ENCODE results near the gene PLK1.

Gene PLK1

GRCh38 chr16:23694265-23694643 lies 15.6 kb downstream of the PLK1 start:
- no peak for TF ChIP-seq CTCF (IDR thresholded peaks at IDR 0.05; ENCODE audit: extremely low read depth, missing control alignments)
- no peak for DNase-seq (ENCODE audit: low spot score)

GRCh38 chr16:23694644-23695373 lies 16.1 kb downstream of the PLK1 start:
- no peak for TF ChIP-seq CTCF (IDR thresholded peaks at IDR 0.05; ENCODE audit: extremely low read depth, missing control alignments)
- DNase-seq (ENCODE audit: low spot score) = no peak

- DNase-seq (ENCODE audit: low spot score) = no peak
- no peak for TF ChIP-seq CTCF (IDR thresholded peaks at IDR 0.05; ENCODE audit: extremely low read depth, missing control alignments)
These were observed 17.1 kb downstream of the PLK1 start for GRCh38 chr16:23695756-23696155.

GRCh38 chr16:23699100-23699499 lies 20.4 kb downstream of the PLK1 start:
- TF ChIP-seq CTCF (IDR thresholded peaks at IDR 0.05; ENCODE audit: extremely low read depth, missing control alignments) = no peak
- DNase-seq (ENCODE audit: low spot score) = peak; percentile 45

- no peak for TF ChIP-seq CTCF (IDR thresholded peaks at IDR 0.05; ENCODE audit: extremely low read depth, missing control alignments)
- DNase-seq (ENCODE audit: low spot score) = no peak
These were observed 21.4 kb downstream of the PLK1 start for GRCh38 chr16:23700093-23700492.

- no peak for DNase-seq (ENCODE audit: low spot score)
- TF ChIP-seq CTCF (IDR thresholded peaks at IDR 0.05; ENCODE audit: extremely low read depth, missing control alignments) = no peak
These were observed 21.8 kb downstream of the PLK1 start for GRCh38 chr16:23700509-23700908.

- no peak for DNase-seq (ENCODE audit: low spot score)
- no peak for TF ChIP-seq CTCF (IDR thresholded peaks at IDR 0.05; ENCODE audit: extremely low read depth, missing control alignments)
These were observed 22.4 kb downstream of the PLK1 start for GRCh38 chr16:23701045-23701444.

Data from GM20000 (cell line).